ENCODE measurements around the gene CCDC97.
A peak's percentile ranks its signal among the peaks of the same experiment; 100 is the strongest.

CCDC97 gene

DNA sequence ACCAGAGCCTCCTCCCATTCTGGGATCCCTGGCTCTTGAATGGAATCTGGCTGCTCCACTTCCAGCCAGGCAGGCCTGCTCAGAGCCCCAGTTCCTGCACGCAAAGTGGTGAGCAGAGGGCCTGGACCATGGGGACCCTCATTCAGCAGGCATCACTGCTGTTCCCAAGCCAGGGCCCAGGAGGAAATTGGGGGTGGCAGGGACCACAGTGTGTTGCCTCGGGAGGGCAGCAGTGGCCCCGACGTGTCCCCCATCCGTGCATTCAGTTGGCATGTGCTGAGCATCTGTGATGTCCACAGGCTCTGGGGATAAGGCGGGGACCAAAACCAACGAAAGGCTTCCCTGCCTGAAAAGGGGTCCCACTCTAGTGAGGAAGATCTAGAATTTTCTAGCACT lies 11.2 kb downstream of the CCDC97 start:
- DNase-seq = no peak

DNA sequence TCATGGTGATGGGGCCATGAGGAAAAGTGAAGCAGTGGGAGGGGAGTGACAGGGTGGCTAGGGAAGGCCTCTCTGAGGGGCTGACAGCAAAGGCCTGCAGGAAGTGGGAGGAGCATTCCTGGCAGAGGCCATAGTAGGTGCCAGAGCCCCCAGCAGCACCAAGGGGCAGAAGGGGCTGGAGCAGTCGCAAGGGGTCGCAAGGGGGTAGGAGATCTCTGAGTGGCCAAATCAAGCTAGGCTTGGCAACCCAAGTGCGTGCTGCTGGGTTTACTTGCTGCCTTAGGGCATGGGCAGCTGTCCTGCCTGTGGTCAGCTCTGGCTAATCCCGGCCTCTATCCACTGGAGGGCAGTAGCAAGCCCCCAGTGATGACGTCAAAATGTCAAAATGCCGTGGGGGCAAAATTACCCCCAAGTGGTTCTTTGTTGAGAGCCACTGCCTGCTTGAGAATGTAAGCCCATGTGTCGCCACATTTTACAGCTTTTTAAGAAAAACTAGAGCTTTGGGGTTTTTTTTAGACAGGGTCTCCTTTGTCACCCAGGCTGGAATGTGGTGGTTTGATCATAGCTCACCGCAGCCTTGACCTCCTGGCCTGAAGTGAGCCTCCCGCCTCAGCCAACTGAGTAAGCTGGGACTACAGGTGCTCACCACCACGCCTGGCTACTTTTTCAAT lies 11.8 kb downstream of the CCDC97 start:
- DNase-seq = no peak

DNA sequence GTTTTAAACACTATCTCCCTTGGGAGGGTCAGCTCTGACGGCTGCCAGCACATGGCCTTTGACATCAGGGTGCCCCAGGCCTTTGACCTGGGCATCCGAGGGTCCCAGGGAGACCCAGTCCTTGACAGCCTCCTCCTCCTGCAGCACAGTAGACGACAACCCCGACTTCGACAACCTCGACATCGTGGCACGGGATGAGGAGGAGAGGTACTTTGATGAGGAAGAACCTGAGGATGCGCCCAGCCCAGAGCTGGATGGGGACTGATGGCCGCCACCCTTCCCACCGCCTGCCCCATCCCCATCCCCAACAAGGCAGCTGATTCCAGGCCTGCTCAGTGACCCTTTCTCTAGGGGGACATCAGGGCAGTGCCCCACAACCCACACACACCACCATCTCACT lies 12.5 kb downstream of the CCDC97 start:
- no peak for DNase-seq

DNA sequence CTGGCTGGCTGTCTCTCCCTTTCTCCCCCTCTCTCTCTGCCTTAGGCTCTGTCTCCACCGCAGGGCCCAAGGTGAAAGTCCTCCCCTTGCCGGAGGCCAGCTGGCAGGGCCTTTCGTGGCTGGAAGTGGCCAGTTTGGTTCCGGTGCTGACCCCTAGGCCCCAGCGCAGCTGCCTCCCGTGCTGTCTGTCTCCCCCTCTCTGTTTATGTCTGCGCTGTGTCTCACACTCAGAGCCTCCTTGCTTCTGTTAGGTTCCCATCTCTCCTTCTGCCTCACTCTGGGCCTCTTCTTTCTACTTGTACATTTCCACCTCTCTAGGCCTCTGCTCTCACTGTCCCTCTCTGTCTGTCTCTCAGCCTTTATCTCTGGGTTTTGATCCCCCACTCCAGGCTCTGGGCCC lies 13.1 kb downstream of the CCDC97 start:
- no peak for DNase-seq

DNA sequence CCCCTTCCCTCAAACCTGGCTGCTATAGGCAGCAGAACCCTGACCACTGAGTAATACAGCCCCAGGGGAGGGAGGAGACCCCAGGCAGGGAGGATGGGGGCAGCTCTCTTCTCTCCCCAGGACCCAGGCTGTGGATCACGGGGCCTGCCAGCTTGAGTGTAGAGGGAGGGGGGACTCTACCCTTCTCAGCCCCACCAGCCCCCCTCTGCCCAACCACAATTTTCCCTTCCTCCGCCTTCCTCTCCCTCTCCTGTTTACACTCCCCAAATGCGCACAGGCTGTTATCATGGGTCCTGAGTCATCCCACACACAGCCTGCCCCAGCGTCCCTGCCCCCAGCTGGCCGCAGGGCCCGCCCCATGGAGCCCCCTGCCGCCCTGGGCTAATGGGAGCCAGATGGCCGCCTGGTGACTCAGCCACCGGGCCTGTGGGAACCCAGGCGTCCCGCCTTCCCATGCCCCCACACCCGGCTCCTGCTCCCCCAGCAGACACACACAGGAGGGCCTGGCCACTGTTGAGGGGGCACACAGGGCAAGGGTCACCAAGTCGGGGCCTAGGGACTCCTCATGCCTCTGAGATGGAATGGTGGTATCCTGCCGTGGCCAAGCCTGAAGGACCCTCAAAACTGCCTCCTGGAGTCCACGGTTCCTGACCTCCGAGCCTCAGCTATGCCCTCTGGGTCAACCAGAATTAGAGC lies 13.6 kb downstream of the CCDC97 start:
- DNase-seq = no peak

DNA sequence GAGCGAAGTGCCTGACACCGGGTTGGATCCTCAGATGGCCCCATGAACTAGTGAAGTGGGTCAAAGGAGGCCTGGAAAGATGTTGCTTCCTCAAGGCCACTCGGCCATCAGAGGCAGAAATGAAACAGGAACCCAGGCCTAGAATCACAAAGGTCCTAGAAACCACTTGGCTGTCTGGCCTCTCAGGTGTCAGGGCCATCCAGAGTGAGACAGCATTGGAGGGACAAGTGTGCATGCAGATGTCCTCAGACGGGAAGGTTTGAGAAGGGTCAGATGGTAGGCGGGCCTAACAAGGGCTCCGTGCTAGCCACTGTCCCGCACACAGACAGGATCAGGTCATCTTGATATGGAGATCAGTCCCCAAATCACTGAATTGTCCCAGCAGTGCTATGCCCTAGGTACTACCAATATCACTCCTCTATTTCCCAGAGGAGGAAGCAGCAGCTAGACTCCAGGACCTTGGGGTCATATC lies 14.3 kb downstream of the CCDC97 start:
- DNase-seq = no peak

DNA sequence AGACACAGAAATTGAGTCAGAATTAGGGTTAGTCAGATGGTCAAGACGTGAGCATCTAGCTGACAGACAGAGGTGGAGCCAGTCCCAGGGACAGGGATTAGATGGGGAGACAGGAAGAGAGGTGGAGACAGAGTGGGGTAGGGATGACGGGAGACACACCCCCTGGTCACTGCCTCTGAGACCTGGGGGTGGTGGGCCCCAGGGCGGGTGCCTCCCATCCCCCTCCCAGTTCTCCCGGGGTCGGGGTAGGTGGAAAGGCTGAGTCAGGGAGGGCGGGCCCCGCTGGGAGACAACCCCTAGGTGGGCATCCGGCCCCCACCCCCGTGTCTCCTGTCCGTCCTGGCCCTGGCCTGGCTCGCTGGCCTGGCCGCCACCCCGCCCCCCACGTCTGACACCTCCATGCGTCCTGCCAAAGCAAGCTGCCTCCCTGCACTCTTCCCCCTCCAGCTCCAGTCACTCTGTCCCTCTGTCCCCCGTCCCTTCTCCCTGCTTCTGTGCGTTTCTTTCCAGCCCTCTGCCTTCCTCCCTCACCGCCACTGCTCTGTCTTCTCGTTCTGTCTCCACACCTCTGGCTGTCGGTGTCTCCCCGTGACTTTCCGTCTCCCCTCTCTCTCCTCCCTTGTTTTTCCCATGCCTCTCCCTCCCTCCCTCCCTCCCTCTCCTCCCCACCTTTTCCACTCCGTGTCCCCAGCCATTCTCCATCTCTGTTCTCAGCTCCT lies 15.1 kb downstream of the CCDC97 start:
- DNase-seq = no peak

DNA sequence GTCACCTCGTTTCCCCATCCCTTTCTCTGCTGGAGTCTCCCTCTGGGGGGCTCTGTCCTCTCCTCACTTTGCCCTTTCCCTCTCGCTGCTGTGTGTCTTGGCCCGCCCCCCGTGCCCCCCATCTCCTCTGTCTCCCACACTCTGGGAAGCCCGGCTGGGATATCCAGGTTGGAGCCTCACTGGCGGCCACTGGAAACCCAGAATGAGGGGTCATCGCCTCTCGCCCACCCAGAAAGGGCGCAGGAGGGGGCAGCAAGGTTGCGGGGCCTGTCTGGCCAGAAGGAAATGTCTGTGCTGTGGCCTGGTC lies 15.6 kb downstream of the CCDC97 start:
- DNase-seq = no peak

DNA sequence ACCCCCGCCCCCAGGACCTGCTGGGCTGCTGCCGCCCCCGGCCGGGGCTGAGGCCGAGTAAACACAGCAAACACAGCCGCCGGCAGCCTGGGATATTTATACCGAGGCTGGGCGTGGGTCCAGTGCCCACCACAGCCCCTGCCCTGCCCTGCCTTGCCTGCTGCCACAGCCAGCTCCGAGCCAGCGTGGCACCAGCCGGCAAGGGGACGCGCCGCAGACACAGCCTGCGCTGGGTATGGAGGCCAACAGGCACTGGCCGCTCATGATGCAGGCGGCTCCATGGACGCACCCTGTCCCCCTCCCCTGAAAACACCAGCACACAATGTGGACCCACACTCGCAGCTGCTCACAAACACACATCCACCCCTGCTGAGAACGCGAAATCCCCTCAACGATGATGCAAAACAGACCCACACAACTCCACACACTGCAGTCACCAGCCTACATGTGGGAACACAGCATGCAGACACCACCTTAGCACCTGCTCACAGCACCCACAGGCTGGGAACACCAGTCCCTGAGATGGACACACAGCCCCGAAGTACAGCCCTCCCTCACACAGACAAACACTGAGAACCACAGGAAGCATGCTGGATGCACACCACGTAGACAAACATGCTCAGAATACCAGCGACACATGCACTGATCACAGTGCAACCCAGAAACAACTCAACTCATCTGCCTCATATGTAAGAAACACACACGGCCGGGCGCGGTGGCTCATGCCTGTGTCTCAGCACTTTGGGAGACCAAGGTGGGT lies 16.2 kb downstream of the CCDC97 start:
- DNase-seq = peak in 4 of 6 experiments; percentile 20 to 39 (median 30)

DNA sequence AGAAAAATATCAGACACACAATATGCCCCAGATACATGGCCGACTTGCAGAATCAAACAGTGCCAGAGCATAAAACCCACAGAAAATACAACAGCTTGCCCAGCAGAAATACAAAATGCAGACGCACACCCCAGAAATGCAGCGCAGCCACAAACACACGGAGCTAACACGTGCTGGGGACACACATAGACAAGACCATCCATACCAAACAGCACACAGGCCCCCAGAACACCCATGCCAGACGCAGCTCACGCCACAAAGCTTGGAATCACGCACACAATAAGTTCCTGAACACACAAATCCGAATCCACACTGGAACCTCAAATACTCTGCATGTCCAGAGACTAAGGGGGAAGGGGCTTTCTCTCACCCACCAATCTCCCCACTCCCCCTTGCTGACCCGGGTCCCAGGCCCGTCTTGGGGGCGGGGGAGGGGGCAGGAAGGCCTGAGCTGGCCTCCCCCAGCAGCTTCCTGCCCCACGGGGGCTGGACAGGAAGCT lies 17.2 kb downstream of the CCDC97 start:
- peak in 2 of 6 experiments; percentile 42 to 46 for DNase-seq

DNA sequence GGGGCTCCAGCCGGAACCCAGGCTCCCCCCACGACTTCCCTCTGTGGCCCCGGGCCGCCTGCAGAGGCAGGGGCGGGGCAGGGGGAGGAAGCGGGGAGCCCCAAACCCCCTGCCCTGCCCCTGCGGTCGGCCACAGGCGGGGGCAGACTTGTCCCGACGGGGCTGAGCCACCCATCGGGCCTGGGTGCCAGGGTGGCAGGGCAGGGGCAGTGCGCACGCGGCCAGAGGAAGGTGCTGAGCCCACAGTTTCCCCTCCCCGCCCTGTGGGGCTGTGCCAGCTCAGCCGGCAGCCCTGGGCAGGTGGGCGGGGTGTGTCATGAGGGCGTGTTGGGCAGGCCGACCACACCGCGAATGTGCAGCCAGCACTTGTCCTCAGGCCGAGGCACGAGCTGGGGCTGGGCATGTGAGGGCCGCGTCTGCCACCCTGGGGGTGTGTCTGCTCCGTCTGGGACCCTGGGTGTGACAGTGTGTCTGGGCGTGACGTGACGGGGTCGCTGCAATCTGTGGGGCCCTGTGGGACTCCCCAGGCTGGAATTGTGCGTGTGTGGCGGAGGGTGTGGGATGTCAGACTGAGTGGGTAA lies 17.7 kb downstream of the CCDC97 start:
- peak; percentile 60 to 85 (median 70) for DNase-seq

DNA sequence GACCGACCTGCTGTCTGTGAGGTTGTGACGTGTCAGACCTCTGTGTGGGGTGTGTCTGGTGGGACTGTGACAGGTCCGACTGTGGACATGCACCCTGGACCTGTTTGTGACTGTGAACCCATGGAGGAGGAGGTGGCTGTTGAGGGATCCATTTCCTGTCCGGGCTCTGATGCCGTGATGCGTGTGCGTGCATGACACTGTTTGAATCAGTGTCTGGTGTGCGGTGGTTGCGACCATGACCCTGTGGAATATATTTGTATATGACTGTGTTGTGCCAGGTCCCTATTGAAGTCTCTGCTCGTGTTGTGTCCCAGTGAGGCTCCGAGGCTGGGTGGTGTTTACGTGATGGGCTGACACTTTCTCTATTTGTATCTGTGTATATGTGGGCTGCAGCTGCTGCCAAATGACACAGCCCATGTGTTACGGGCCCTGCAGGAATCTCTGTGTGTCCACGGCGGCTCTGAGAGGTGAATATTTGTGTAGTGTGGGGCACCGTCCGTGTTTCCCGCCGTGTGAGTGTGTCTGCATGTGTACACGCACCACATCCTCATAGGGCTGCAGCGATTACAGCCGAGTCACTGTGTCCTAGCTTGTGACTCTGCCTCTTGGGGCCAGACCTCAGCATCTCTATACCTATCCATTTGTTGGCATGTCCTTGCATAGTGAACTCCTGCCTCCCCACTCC lies 18.3 kb downstream of the CCDC97 start:
- peak in 3 of 6 experiments; percentile 52 to 71 (median 53) for DNase-seq

DNA sequence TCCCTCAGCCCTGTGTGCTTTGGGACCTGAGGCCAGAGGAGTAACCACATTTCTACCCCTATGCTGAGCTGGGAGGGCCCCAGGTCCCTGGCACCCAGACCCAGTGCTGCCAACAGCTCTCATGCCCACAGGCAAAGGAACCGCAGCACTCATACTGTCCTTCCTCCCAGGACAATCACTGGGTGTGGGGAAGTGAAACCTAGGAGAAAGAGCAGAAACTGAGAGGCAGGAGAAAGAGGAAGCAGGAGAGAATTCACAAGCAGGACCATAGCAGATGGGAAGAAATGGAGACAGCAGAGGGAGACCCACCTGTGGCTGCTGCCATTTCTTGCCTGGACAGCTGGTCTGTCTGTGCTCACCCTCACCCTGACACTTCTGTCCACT lies 18.9 kb downstream of the CCDC97 start:
- no peak for DNase-seq

DNA sequence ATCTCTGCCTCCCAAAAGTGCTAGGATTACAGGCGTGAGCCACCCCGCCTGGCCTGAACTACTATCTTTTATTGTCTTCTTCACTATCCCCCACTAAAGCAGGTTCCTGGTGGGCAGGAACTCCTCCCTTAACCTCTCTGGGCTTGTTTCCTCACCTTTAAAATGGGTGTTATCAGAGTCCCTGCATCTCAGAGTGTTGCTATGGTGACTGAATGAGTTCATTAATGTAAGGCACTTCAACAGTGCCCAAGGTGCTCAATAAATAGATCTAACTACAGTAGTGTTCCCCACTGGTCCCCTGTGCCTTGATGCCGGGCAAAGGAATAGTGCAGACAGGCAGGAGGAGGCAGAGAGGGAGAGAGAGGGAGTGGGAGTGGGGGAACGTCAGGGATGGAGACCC lies 20.5 kb downstream of the CCDC97 start:
- no peak for DNase-seq

DNA sequence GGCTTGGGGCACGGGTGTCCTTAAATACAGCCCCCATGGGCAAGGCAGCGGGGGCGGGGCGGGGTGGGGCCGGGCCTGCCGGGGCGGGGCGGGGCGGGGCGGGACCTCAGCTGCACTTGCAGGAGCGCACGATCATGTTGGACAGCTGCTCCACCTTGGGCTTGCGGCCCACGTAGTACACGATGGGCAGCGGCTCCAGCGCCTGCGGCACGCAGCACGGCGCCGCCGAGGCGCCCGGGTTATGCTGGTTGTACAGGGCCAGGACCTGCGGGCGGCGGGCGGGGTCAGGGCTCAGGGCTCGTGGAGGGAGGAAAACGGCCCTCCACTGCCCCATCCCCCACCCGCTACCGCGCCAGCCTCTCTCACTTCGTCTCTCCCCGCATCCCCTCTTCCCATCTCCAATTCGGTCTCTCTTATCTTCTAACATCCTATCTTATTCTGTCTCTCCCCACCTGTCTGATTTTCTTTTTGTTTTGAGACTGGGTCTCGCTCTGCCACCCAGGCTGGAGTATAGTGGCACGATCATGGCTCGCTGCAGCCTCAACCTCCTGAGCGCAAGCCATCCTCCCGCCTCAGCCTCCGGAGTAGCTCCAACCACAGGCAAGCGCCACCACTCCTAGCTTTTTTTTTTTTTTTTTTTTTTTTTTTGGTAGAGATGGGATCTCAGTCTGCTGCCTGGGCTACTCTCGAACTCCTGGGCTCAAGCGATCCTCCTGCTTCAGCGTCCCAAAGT lies 21.1 kb downstream of the CCDC97 start:
- no peak for DNase-seq

DNA sequence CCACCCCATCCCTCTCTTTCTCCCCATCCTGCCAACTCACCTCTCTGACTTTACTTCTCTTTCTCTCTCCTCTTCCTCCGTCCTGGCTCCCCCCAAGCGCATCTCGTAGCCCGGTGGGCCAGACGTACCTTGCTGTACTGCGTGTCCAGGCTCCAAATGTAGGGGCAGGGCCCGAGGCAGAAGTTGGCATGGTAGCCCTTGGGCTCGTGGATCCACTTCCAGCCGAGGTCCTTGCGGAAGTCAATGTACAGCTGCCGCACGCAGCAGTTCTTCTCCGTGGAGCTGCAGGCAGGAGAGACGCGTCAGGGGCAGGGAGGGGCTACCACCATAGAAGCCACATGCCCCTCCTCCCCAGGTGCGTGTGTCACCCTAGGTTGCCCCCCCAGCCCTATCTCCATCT lies 22.0 kb downstream of the CCDC97 start:
- DNase-seq = no peak

DNA sequence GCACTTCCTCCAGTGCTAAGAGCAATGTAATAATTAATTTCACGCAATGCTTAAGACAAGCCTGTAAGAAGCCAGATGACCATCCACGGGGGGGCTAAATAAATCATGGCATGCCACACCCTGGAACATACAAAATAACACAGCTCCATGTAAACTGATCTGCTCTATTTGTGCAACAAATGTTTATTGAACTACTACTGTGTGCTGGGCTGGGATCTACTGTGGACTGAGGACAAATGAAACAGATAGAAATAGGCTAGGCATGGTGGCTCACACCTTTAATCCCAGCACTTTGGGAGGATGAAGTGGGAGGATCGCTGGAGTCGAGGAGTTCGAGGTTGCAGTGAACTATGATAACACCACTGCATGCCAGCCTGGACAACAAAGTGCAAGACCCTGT lies 22.5 kb downstream of the CCDC97 start:
- DNase-seq = no peak

DNA sequence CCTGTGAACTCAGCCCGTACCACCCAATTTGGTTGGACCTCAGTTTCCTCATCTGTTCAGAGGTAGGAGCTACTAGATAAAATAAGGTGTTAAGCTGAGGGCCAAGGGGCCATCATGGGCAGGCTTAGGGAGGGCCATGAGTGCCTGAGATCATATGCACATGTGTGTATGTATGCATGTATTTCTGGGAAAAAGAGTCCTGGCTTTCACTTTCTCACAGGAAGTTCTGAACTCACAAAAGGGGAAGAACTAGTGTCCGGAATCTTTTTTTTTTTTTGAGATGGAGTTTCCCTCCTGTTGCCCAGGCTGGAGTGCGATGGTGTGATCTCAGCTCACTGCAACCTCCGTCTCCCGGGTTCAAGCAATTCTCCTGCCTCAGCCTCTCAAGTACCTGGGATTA lies 24.8 kb downstream of the CCDC97 start:
- no peak for DNase-seq

DNA sequence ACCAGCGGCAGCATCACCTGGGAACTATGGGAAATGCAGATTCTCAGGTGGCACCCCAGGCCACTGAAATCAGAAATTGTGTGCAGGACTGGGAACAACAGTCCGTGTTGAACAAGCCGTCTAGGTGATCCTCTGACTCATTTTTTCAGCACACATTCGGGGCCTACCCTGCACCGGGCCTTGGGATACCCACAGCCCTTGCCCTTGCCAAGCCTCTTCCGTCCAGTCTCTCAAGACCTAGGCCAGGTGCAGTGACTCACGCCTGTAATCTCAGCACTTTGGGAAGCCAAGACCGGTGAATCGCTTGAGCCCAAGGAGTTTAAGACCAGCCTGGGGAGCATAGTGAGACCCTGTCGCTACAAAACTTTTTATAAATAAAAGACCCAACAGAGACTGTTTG lies 25.5 kb downstream of the CCDC97 start:
- no peak for DNase-seq

DNA sequence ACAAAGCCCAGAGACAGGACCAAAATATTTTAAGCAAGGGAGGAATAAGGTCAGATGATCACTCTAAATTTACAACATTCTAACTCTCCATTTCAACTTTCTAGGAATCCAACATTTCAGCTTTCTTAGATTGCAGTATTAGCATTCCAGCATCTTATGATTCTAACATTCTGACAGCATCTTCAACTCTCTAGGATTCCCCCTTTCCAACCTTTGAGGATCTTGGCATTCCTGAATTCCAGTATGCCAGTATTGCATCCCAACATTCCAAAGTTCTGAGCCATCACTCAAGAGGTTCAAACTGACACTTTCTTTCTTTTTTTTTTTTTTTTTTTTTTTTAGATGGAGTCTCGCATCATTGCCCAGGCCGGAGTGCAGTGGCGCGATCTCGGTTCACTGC lies 30.0 kb downstream of the CCDC97 start:
- no peak for DNase-seq

DNA sequence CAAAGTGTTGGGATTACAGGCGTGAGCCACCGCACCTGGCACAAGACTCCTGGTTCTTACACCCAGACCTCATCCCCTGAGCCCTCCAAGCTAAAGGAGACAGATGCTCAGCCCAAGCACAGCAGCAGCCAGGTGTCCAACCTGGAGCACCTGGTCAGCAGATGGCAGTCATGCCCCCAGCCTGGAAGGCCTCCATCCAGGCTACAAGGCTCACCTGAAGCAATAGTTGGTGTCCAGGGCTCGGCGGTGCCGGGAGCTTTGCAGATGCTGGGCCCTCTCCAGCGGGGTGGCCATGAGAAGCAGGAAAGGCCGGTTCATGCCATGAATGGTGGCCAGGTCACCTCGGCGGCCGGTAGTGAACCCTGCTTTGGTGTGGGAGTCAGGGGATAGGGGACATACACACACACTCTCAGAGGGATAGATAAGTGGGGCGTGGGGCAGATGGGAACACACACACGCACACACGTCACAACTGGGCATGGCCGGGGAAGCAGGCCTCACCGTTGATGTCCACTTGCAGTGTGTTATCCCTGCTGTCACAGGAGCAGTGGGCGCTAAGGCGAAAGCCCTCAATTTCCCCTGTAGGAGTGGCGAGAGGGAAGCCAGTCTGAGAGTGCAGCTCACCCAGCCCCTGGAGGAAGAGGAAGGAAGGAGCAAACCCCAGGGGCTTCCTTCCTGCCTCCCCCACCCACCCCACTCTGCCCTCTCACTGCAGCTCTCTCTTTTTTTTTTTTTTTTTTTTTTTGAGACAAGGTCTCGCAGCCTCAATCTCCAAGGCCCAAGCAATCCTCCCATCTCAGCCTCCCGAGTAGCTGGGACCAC lies 31.9 kb downstream of the CCDC97 start:
- peak in 2 of 6 experiments; percentile 9 to 34 for DNase-seq

Data from stimulated activated naive CD4-positive, alpha-beta T cell (primary cell).